Hematopoietic multipotent progenitor cell treated with erythropoietin and hydrocortisone succinate and interleukin-3 and kit ligand, for 17 days (in vitro differentiated cells): ENCODE measurements around the gene GRIN2C.

ENCODE experiments used
- DNase-seq: peaks from one replicate; pipeline ENCODE4 v3.0.0-alpha.2; 2015; ENCODE audit warnings: low spot score

The GRIN2C gene

DNA sequence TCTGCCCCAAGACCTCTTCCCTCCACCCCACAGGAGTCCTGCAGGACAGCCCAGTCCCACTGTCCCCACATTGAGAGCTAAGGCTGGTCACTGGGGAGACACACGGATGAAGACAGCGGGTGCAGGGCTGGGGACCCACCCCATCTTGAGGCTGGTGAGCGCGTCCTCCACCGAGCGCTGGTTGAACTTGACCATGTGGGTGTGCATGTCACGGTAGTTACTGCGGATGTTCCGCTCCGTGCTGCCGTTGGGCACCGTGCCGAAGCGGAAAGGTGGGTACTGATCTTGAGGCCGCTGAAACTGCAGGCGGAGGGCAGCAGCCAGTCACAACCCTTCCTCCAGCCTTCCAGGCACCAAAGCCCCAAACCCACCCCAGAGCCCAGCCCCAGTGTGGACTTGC is 13.1 kb downstream of the GRIN2C start:
- DNase-seq = no peak

DNA sequence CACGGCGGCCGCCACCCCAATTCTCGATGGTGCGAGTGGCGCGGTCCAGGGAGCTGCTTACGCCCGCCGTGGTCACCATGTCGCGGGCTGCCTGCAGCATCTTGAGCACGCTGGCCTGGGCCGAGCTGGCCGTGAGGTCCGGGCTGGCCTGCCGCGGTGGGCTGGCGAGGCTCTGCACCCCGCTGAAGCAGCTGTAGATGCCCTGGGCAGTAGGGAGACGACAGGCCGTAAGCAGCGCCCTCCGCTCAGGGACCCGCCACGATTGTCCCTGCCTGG is 16.4 kb downstream of the GRIN2C start:
- DNase-seq = no peak

DNA sequence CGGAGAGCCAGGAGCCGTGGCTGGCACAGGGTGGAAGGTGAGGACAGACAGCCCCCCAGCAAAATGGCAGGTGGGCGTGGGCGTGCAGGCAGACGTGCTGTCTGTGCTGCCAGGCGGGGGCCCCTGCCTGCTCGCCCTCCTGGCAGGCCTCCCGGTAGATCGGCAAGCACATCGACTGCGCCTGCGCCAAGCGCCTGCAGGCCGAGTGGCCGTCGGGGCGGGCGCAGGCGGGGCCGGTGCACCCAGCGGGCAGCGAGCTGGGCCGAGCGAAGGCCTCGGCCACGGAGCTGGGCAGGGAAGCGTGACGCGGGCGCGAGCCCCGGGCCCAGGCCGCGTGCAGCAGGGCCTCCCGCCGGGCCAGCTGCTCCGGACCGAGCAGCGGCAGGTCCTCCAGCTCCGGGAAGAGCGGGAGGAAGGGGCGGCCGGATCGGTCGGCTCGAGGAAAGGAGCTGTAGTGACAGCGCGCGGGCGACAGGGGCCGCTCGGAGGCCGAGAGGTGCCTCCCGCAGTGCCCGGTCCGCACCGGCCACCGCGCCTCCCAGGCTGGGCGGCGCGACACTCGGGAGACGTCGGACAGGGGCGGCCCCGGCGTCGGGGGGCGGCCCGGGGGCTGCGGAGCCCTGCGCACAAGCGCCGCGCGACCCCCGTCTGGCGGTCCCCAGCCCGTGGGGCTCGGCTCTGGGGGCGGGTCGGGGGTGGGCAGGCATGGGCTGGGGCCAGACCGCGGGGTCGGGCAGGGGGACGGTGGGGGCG is 16.9 kb downstream of the GRIN2C start:
- DNase-seq = no peak

DNA sequence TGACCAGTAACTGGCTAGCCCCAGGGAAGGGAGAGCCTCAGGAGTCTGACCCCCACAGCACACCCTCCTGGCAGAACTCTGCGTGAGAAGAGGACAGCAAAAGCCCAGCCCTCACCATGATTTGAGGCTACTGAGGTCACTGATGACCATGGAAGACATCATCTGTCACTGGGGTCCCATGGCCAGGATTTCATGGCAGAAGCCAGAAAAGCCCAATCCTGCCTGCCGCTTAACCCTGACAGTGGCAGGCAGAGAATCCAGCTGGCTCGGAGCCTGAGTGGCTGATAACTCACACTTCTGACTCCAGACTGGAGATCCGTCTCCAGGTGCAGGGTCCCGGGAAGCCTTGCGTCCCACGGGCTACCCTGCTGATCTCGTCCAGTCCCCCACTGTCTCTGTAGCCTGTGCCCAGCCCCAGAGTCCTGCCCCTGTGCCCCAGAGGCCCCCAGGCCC is 17.5 kb downstream of the GRIN2C start:
- DNase-seq = no peak

DNA sequence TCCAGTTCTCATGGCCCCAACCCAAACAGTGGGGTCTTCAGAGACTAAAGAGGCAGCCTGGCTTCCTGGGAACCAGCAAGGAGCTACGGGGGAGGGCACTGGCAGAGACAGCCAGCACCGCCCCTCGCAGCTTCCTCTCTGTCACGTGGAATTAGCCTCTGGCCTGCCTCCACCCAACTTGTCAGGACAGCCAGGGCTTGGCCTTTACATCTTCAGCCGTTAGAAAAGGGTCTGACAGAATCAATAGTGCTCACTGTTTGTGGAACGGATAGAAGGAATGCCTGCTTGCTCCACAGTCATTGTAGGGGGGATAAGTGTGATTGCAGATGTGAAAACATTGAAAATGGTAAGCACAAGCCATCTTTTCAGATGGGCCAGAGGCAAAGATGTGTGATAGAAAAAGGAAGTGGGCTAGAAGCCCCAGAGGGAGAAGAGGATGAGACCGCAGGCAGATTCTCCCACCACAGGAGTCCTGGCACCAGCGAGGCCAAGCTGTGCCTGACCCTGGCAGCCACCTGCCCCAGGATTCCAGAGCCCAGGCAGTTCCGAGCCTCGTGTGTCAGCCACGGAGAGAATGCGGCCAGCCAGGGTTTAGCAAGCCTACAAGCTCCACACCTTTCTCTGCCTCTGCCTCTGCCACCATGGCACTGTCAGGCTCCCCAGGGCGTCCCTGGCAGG is 18.6 kb downstream of the GRIN2C start:
- DNase-seq = no peak

DNA sequence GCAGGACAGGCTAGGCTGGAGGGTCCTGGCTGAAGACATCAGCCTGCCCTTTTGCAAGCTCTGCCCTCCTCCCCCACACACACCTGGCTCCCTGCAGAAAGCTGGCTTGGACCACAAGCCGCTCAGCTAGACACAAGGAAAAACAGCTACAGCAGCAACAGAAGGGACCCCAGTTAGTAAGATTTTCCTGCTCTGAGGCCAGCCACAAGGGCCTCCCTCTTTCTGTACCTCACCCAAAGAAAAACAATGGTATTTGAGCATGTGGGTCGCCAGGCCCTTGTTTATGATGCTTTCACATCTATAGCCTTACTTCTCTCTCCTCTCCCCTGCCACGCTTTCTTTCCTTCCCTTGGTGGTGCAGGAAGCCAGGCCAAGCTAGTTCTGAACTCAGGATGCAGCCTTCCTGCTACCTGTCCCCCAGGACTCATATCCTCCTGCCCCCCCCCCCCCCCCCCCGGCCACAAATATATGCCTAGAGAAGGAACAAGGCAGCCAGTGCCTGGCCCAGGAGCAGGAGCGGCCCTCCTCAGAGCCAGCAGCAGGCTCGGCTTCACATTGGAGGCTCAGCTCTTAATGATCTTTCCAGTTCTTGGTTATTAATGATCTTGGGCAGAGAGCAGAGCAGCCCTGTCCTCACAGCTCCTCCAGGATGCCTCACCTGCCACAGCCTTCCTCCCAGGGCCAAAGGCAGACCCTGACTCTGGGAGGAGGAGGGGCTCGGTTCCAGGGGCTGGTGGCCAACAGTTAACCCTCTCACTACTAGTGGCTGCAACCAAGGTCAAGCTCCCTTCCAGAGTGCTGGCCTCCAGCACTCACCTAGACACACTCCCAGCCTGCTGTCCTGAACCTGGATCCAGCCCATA is 19.5 kb downstream of the GRIN2C start:
- DNase-seq = no peak

DNA sequence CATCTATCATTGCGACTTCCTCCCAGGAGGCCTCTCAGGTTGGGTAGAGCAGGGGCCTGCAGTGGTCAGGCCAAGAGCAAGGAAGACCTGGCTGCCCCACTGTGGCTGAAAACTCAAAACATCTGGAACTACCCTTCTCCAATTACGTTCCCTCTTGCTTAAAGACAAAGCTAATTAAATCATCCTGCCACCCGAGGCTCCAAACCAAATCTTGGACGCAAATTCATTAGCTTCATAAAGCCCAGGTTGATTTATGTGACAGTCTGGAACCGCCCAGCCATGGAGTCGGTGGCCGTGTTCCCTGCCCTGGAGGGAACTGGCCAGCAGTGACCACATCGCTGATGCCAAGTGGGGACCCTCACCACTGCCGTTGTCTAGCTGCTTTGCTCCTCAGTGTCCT is 21.4 kb downstream of the GRIN2C start:
- no peak for DNase-seq

DNA sequence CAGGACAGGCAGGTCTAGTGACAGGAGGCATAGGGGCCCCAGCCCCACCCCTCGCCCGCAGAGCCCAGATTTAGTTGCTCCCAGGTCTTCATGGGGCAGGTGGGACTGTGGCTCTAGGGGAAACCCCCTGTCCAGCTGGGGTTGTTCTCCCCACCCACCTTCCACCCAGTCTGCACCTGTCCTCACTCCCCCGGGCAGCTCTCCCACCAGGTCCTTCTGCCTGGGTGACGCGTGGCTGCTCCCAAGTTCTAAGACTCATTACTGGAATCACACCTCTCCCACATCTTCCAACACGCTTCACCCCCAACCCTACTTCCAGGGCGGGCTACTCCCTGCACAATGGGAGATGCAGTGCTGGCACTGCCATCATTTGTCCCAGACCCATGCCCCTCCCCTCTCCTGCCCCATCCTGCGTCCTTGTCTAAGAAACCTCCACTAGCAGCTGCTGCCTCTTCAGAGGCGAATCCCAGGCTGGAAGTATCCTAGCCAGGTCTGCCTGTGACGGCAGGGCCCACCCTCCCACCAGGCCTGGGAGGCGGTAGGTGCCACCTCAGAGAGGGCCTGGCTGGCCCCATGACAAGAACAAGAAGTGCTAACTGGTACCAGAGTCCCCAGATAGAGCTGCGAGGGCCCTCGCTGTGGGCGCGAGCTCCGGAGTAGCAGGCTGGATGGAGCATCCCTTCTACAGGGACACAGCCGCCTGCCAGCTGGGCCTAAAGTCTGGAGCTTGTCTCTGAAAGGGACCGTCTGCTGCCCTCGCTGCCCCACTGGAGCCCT is 22.8 kb downstream of the GRIN2C start:
- DNase-seq = no peak

DNA sequence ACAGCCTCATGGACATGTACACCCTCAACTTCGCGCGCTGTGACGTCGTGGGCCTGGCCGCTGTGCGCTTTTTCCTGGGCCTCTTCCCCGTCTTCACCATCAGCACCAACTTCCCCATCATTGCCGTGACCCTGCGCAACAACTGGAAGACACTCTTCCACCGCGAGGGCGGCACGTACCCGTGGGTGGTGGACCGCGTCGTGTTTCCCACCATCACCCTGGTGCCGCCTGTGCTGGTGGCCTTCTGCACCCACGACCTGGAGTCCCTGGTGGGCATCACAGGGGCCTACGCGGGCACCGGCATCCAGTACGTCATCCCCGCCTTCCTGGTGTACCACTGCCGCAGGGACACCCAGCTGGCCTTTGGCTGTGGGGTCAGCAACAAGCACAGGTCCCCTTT is 23.5 kb downstream of the GRIN2C start:
- DNase-seq = no peak

DNA sequence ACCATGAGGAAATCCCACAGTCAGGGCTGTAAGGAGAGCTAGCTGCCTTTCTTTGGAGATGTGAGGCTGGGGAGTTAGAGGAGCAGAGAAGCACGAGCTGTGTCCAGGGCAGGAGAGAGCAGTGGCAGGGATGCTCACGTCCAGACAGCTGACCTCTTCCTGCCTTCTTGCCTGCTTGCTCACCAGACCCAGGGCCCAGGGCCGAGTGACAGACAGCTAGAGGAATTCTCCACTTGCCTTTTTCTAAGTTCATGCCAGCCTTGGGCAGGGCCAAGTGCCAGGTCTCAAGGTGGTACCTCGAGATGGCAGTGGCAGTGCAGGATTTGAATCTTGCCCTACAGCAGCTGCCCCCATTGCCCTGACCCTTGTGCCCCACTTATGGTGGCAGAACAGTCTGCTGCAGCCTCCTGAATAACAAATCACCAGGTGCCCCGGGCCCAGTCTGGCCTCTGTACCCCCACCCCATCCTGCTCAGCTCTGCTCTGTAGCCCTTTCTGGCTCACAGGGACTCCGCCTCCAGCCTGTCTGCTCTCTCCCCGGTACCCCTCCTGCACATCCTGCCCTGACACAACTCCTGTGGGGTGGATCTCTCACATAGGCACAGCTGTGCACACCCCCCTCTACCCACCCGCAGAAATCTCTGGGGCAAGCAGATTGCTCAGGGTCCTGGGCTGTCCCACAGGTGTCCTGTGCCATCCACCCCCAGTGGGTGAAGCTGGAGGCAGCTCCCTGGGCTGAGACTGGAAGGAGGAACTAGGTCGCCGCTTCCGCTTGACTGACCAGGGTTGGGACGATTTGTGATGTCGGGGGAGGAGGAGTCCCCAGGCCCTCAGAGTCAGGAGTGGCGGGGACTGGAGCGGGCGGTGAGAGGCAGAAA is 25.9 kb downstream of the GRIN2C start:
- DNase-seq = no peak

DNA sequence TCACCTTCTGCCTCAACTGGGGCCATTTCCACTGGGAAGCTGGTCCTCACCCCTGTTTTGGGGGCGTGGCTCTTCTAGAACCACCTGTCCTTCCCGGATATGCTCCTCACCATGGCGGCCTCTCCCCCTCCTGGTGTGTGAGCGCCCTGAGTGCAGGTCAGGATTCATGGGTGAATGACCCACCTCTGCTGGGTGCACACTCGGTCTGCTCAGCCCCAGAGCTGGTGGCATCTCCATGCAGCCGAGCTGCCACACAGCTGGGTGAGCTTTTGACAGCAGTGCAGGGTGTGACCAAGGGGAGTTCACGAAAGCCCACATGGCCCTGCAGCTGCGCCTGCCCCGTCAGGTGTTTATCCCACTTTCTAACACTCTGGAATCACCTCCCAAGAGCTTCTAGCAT is 27.3 kb downstream of the GRIN2C start:
- DNase-seq = no peak

DNA sequence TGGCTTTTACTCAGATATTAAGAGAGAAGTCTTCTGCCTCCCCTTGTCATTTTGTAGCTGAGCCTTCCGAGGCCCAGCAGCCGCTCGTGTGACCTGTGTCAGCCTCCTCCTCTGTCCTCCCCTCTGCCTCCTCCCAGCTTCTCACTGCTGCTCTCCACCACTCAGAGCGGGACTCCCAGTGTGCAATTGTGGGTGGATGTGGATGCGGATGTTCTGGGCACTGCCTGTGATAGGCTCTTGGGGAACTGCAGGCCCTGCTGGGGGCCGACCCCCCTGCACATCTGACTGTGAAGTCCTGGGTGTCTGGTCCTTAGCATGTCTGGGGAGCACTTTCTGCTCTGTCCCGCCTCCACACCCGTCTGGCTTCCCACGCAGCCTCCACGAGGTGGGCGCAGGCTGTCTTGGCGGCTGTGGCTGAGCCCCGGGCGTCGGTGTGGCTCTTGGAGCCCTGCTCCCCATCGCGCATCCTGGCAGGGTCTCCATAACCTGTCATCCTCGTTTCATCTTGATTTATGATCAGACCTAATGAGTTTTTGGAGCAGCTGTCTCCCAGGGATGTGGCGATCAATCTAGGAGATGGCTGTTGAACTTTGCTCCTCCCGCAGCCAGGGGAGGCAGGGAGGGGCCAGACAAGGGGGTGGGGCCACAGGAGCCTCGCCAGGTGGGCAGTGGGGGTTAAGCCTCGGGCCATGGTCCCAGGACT is 28.1 kb downstream of the GRIN2C start:
- no peak for DNase-seq

DNA sequence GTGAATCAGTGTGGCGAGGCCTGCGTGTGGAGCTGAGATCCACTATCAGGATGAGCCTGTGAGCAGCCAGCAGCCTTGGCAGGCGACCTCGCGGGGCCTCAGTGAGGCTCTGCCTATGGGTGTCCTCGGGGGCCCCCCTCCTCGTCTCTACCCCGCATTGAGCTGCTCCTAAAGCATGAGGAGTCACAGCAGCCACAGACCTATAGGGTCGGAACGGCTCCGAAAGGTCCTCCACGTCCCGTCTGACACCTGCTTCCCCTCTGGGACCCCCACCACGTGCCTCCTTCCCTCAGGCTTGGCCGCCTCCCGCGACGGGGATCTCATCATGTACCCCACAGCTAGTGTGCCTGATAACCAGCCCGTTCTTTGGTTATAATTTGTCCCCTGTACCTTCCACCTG is 28.8 kb downstream of the GRIN2C start:
- DNase-seq = no peak

DNA sequence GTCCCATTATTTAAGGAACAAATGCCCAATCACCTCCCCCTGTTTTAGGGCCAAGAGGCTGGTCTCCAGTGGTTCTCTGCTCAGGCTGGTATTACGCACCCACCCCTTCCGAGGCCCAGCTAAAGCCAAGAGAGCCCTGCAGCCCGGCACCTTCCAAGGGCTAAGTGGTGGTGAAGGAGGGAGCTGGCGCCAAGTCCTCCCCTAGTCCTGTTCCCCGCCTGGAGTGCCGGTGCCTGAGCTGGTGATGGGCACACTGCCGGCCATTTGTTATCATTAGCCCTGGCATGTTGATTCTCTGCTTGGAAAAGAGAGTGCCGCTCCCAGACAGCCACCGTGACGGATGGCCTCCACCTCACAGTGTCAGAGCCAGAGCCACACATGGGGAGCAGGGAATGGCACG is 31.9 kb downstream of the GRIN2C start:
- no peak for DNase-seq

DNA sequence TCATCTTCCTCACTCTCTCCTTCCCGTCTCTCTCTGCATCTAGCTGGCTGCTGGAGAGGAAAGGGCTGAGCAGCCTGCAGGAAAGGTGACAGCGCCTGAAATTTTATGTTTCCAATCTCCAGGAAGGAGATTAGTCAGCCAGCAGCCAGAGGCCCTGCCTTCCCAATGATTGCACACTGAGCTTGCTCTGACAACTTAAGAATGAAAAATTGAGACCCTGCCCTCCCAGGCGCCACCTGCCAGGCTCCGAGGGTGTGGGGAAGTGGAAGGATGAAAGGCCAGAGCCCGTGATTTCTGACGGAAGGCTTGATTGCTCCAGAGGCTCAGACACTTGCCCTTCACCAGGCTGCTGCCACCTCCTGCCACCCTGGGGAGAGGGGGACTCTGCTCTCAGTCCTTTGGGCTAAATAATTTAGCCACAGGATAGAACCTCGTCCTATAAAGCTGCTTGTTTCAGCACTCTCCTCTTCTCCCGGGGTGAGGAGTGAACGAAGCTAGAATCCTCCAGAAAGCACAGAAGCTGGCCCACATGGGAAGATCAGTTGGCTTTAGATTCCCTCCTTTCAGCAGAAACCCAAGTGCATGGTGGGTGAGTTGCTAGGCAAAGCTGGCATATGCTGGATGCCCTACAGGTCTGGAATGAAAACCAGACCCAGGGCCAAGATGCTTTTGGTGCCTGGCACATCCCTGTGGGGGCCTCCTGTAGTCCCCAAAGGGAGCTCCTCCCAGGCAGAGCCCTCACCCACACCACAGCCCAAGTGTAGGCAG is 33.5 kb downstream of the GRIN2C start:
- DNase-seq = no peak

DNA sequence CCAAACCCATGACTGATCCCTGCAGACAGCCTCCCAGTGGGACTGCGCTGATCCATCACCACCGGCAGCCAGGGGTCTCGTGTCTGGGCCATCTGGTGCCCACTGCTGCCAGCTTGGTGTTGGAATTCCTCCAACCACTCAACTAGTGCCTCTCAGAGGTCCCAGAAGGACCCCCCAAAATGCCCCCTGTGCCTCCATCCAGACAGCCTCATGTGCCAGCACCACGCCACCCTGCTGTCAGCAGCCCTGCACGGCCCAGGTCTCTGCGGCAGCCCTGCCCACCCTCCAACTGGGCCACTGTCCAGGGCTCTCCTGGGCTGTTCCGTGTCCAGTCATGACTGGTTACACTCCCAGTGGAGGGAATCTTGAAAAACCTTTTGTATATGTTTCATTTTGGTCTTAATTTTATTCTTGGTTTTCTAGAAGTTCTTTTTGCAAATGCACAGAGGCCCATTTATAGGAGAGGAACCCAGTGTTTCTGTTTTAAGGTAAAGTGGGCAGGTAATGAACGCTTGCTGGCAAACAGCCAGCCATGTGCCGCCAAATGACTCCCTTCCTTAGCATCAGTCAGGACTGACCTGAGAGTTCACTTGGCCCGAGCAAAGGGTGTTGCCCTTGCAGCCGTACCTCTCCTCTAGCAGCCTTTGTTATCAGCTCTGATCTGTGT is 34.6 kb downstream of the GRIN2C start:
- DNase-seq = no peak

DNA sequence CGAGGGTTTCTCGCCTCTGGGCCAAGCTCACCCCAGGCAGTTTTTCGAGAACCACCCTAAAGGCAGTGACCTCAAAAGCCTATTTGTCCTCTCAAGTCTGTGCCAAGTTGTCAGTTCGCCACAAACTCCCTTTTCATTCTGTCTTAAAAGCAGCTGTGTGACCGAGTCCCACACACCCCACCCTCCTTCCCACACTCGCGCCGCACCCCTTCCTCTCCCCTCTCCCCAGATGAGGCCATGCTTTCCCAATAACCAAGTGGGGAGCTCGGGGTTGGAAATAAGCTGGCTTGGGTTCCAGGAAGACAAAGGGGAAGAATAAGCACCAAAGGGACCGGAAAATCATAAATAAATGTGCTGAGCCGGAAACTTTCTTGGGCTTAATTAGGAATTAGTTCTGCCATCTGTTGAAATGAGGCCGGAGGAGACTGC is 36.7 kb downstream of the GRIN2C start:
- no peak for DNase-seq

DNA sequence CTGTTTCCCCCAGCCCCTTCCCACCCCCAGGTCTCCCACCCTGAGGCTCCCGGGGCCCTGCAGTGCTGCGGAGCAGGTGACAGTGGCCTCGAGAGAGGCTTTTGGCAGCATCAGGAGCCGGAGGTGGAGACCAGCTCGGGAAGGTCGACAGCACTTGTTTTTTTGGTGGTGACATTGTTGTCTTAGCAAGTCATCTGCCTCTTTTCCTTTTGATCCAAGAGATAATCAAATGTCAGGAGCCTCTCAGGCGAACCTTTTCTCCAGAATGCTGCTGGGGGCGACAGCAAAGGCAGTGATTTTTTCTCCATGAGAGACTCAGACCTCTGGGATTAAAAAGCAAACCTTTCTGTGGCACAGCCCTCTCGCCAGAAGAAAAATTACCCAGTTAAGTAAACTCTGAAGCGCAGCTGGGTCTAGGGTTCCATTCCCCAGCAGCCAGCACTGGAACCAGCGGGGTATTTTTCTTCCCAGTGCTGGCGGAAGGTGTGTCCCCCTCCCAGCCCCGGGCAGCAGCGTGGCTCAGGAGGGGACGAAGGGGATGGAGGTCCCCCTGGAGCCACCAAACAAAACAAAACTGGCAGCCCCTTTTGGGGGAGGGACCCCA is 37.2 kb downstream of the GRIN2C start:
- no peak for DNase-seq
